HL-60 (cell line): ENCODE data around the gene MAFG.
A peak's percentile ranks its signal among the peaks of the same experiment; 100 is the strongest.

Experiments used
- DNase-seq, 2 experiments: peaks; one replicate each; pipeline ENCODE4 v3.0.0-alpha.2; 2010 to 2020; ENCODE audit warnings: low read depth in 1 of 2, low spot score in 1 of 2
- H3K27ac ChIP-seq: fragments of 250-450 bp; sonication (Bioruptor Pico); replicated peaks from 2 replicates; pipeline ENCODE4 v1.5.1; 2020; ENCODE audit warnings: mild to moderate bottlenecking, moderate library complexity
- H3K27me3 ChIP-seq: fragments of 250-450 bp; sonication (Bioruptor Pico); 2 replicates; pipeline ENCODE4 v1.5.1; 2021; ENCODE audit warnings: mild to moderate bottlenecking, moderate library complexity; ENCODE audit not compliant: insufficient read depth, poor library complexity, severe bottlenecking
- H3K4me3 ChIP-seq: replicated peaks from 2 replicates; pipeline ENCODE4 v1.5.1; 2011; ENCODE audit warnings: mild to moderate bottlenecking, control low read depth, low read length; ENCODE audit not compliant: insufficient read depth
- CTCF ChIP-seq: IDR thresholded peaks from one replicate; pipeline ENCODE4 v1.5.1; 2011; ENCODE audit warnings: low read length, control low read depth, inconsistent platforms; ENCODE audit not compliant: insufficient read depth
- GABPA ChIP-seq: IDR thresholded peaks from 2 replicates; pipeline ENCODE4 v1.6.1; 2012; ENCODE audit warnings: low read depth
- POLR2AphosphoS5 ChIP-seq: IDR thresholded peaks from 2 replicates; pipeline ENCODE4 v1.6.1; 2012; ENCODE audit warnings: low read depth
- SPI1 ChIP-seq: IDR thresholded peaks from 2 replicates; pipeline ENCODE4 v1.6.1; 2012; ENCODE audit warnings: low read depth, mild to moderate bottlenecking, borderline replicate concordance
- TF ChIP-seq, protein P1 (sequence below): IDR thresholded peaks from 2 replicates; pipeline ENCODE4 v1.6.1; 2012; ENCODE audit warnings: low read depth; ENCODE audit not compliant: insufficient replicate concordance

The MAFG gene

DNA sequence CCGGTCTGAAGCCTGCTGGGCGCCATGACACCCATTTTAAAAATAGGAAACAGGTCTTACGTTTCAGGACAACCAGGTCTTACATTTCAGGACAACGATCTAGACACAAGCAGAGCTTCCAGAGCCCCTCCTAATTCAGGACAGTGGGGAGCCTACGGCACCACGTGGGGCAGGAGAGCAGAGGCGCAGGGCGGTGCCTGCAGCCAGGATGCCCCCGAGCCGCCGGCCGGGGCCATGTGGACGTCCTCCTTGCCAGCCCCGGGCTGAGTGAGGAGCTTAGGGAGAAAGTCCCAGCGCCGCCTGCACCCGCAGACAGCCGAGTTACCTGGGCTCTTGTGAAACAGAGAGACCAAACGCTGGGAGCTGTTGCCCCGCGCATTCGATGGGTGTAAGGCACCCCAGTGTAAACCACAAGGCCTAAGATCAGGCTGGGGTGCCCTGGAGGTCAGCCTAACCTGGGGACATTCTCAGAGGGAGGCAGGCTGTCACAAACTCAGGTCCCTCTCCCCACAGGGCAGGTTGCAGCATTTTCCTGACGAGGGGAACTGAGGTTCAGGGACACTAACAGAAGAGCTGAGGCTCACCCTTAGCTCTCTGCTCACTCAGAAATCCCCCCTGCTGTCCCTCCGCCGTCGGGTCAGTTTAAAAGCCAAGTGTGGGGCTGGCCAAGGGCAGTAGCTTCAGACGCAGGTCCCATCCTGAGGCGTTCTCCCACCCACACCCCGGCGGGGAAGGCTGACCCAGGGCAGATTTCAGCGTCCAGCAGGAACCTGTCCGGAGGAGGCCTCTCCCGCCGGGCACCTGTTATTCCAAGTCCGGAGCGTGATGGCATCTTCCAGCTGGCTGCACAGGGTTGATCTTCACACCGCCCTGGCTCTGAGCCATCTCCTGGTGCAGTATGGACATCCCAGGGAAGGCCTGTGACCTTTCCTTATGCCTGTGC, 35.2 kb upstream of the MAFG start:
- Histone ChIP-seq H3K27ac (no peak overlapping the region), H3K4me3 (no peak overlapping the region), H3K27me3 (peaks cover 14% of the 10 kb centered on the region)
- no peak for TF ChIP-seq SPI1
- no peak for TF ChIP-seq GABPA
- TF ChIP-seq, protein P1, sequence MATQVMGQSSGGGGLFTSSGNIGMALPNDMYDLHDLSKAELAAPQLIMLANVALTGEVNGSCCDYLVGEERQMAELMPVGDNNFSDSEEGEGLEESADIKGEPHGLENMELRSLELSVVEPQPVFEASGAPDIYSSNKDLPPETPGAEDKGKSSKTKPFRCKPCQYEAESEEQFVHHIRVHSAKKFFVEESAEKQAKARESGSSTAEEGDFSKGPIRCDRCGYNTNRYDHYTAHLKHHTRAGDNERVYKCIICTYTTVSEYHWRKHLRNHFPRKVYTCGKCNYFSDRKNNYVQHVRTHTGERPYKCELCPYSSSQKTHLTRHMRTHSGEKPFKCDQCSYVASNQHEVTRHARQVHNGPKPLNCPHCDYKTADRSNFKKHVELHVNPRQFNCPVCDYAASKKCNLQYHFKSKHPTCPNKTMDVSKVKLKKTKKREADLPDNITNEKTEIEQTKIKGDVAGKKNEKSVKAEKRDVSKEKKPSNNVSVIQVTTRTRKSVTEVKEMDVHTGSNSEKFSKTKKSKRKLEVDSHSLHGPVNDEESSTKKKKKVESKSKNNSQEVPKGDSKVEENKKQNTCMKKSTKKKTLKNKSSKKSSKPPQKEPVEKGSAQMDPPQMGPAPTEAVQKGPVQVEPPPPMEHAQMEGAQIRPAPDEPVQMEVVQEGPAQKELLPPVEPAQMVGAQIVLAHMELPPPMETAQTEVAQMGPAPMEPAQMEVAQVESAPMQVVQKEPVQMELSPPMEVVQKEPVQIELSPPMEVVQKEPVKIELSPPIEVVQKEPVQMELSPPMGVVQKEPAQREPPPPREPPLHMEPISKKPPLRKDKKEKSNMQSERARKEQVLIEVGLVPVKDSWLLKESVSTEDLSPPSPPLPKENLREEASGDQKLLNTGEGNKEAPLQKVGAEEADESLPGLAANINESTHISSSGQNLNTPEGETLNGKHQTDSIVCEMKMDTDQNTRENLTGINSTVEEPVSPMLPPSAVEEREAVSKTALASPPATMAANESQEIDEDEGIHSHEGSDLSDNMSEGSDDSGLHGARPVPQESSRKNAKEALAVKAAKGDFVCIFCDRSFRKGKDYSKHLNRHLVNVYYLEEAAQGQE = no peak
- TF ChIP-seq POLR2AphosphoS5 = no peak
- no peak for TF ChIP-seq CTCF
- no peak for DNase-seq

DNA sequence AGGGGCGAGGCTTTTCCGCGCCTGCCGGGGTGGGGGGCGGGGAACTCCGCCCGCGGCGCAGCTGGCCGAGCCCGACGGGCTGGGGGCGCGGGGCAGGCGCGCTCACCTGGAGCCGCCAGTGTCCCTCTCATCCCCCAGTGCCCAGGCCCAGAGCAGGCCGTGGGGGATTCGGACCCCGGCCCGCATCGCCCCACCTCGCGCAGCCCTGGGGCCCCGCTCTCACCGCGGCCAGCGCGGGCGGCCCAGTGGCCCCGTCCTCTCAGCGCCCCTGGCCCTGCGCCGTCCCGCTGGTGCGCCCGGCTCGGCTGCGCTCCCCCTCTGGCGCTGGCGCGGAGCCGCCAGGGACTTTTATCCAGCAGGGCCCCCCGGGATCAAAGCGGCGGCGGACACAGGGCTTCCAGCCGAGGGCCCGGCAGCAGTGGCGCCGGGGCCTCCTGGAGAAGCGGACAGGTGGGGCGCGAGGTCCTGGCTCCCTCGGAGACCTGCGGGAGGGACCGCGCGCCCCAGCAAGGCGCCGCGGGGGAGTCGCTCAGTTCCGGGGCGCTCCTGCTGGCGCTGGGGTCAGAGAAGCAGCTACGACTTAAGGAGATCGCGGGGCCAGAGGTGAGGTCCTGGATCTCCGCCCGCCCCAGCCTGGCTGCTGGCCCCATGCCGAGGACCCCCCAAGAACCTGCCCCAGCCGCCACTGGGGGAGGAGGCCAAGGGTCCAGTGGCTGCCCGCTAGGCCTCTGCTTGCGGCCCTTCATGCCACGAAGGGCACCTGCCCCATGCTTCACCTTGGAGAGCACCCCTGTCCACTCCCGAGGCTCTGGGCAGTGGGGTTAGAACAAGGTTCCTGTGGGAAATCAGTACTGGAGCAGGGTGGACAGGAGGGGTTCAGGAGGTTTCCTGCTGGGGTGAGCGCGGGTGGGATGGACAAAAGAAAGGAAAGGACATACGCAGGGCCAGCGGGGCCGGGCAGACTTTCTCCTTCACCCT, 34.3 kb upstream of the MAFG start:
- H3K27ac ChIP-seq = no peak overlapping the region
- DNase-seq = no peak
- H3K27me3 ChIP-seq = peaks cover 14% of the 10 kb centered on the region
- H3K4me3 ChIP-seq = no peak overlapping the region
- TF ChIP-seq GABPA = no peak
- TF ChIP-seq, protein P1 = peak; percentile 57

DNA sequence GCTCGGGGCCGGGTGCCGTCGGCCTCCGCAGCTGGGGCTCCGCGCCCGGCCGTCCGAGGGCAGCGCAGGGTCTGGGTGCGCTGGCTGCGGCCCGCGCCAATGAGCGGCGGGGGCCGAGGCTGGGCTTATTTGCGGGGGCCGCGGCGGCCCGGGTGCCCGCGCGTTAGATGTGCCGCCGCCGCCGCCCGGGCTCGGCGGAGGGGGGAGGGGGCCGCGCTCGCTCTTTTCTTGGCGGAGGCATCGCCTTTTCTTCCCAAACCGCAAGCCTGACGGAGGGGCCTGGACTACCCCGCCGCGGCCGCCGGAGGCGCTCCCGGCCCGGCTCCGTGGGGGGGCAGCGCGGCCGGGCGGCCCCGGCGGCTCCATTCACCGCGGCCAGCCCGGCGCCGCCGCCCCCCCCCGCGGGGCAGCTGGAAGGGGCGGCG, 33.6 kb upstream of the MAFG start, which contains the start of gene NOTUM:
Gene NOTUM (minus strand): TSS at position 101 of the 425 bp plus-strand sequence. CDS start 278 bp downstream, outside the sequence.
- TF ChIP-seq GABPA (no peak), POLR2AphosphoS5 (no peak), SPI1 (no peak), CTCF (no peak)
- TF ChIP-seq, protein P1 = no peak
- DNase-seq = no peak
- no peak within 1 kb of the TSS for H3K27ac ChIP-seq
- peaks cover 14% of the 10 kb centered on the region for H3K27me3 ChIP-seq
- H3K4me3 ChIP-seq = peak within 1 kb of the TSS; percentile 22
